ENCODE results near the gene POC5. TPM values are rescaled to one million over a fixed set of nuclear protein-coding genes. Genes with fewer than 3 reads are reported as not detected.

Gene POC5
- total and polyA plus RNA-seq, 2 of the 13 experiments (the other 11 are each of a cell fraction or from before 2014, with no cell fraction given): 6.9 to 9.3 TPM

DNA sequence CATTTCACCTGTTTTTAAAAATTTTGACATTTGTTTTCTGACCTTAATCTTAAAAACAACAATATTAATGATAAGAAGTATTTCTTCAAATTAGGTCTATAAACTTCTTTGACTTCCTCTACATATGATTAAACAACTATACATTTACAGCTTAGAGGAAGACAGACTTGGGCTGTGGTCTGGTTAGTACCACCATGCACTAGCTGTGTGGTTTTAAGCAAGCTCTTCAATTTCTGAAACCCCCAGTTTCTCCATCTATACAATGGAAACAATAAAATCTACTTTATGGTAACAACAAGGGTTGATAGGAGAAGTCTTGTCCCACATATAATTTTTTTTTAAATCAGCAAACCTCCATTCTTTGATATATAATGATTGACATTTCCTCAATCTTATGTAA lies 90.3 kb downstream of the POC5 start:
- in situ Hi-C loops (cut with HindIII; ENCODE audit: extremely low pct_ligation_motif_present, low pct_unique_long_range_greater_than_20kb): no loop called here
- TF ChIP-seq, protein P1, sequence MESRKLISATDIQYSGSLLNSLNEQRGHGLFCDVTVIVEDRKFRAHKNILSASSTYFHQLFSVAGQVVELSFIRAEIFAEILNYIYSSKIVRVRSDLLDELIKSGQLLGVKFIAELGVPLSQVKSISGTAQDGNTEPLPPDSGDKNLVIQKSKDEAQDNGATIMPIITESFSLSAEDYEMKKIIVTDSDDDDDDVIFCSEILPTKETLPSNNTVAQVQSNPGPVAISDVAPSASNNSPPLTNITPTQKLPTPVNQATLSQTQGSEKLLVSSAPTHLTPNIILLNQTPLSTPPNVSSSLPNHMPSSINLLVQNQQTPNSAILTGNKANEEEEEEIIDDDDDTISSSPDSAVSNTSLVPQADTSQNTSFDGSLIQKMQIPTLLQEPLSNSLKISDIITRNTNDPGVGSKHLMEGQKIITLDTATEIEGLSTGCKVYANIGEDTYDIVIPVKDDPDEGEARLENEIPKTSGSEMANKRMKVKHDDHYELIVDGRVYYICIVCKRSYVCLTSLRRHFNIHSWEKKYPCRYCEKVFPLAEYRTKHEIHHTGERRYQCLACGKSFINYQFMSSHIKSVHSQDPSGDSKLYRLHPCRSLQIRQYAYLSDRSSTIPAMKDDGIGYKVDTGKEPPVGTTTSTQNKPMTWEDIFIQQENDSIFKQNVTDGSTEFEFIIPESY (CRISPR knock-in tag; IDR thresholded peaks at IDR 0.05): no peak
- TF ChIP-seq ZFP82 (CRISPR knock-in tag; IDR thresholded peaks at IDR 0.05; ENCODE audit: borderline replicate concordance): no peak
- TF ChIP-seq SNAPC2 (CRISPR knock-in tag; IDR thresholded peaks at IDR 0.05): no peak
- TF ChIP-seq ZEB1 (IDR thresholded peaks at IDR 0.05; ENCODE audit: insufficient replicate concordance, low read depth): no peak
- no peak for TF ChIP-seq RNF2 (conservative IDR thresholded peaks at IDR 0.05; ENCODE audit: low read depth)
- no peak for TF ChIP-seq CBFB (CRISPR knock-in tag; IDR thresholded peaks at IDR 0.05)
- TF ChIP-seq ZNF761 (CRISPR knock-in tag; conservative IDR thresholded peaks at IDR 0.05): no peak
- TF ChIP-seq ZNF446 (CRISPR knock-in tag; IDR thresholded peaks at IDR 0.05): no peak
- no peaks in the 10 kb centered on the region for H3K79me2 ChIP-seq (ENCODE audit: insufficient read depth, low read length)
- no peaks in the 10 kb centered on the region for H3K9me3 ChIP-seq (ENCODE audit: low read length)
- FAIRE-seq (no peak), DNase-seq (ENCODE audit: low spot score) (no peak), ATAC-seq (no peak)
- ChIA-PET POLR2A (no interaction called here), CTCF (ENCODE audit: low intra/inter-chr PET ratio, low total read pairs) (no interaction called here)
- intact Hi-C loops (cut with micrococcal nuclease; ENCODE audit: unreplicated experiment): no loop called here
- H3K27ac ChIP-seq (ENCODE audit: extremely low read length, insufficient read depth, low read length): no peak overlapping the region
- no peak overlapping the region for H3K9ac ChIP-seq (ENCODE audit: insufficient read depth, low read depth, low read length)
- no TSS peak for BruUV-seq (replicated peaks)
- H3K36me3 ChIP-seq (replicated peaks in 1 of 2; ENCODE audit: control insufficient read depth in 1 of 2, insufficient read depth in 2 of 2, low read length in 2 of 2): no peaks in the 10 kb centered on the region
- H3K4me3 ChIP-seq (replicated peaks in 1 of 3; ENCODE audit: insufficient read depth in 1 of 3, low read depth in 2 of 3, low read length in 3 of 3): no peak overlapping the region
- no peaks in the 10 kb centered on the region for H3K27me3 ChIP-seq (ENCODE audit: control insufficient read depth in 1 of 2, insufficient read depth in 2 of 2, low read length in 2 of 2)
- peaks cover 15% of the 10 kb centered on the region for H3K4me1 ChIP-seq (ENCODE audit: insufficient read depth, low read length)
- no peak overlapping the region for H2AFZ ChIP-seq (ENCODE audit: low read length)
- H4K20me1 ChIP-seq (ENCODE audit: insufficient read depth, low read length): no peaks in the 10 kb centered on the region
- no peak overlapping the region for H3K4me2 ChIP-seq (ENCODE audit: low read depth, low read length)

Small RNA genes within 50 kb of the gene (small RNA-seq; reads per million reads assigned to genes)
- 0 reads per million in 3 experiments for gene RNU6-680P (ENCODE audit: insufficient read depth in 2 of 3, insufficient read length in 3 of 3, low read depth in 2 of 3, low replicate concordance in 1 of 3)

Other genes starting within 250 kb of the POC5 start
- 12.7 and 23.6 TPM in 2 replicates for gene CERT1, start 205.8 kb downstream of the POC5 start, total RNA-seq (2016; rRNA removed; fragmentation: Illumina TruSeq; extraction: Trizol)
- 8.2 and 8.6 TPM in 2 replicates for gene CERT1, start 205.8 kb downstream of the POC5 start, polyA plus RNA-seq (2011; rRNA removed)
- gene POLK, start 205.5 kb downstream of the POC5 start, total RNA-seq (2016; rRNA removed; fragmentation: Illumina TruSeq; extraction: Trizol): 11.7 and 17.2 TPM in 2 replicates
- gene POLK, start 205.5 kb downstream of the POC5 start, polyA plus RNA-seq (2011; rRNA removed): 7.8 and 8.6 TPM in 2 replicates
- gene ANKDD1B, start 106.0 kb downstream of the POC5 start, total RNA-seq (2016; rRNA removed; fragmentation: Illumina TruSeq; extraction: Trizol): 0.14 and 0.27 TPM in 2 replicates
- 0.12 and 0.16 TPM in 2 replicates for gene ANKDD1B, start 106.0 kb downstream of the POC5 start, polyA plus RNA-seq (2011; rRNA removed)